Left lung (tissue), 10 donors: ENCODE measurements around the gene AFF1. TPM values are rescaled to one million over a fixed set of nuclear protein-coding genes. Genes with fewer than 3 reads are reported as not detected.

ENCODE experiments used
- ATAC-seq: fragments of 200-7000 bp; cut with Tn5 transposase; one replicate; pipeline ENCODE4 v1.9.1; 2020; ENCODE audit warnings: moderate library complexity
- DNase-seq, 4 donors: peaks; one replicate each; pipeline ENCODE4 v3.0.0-alpha.2; 2013 to 2020
- H3K27ac ChIP-seq, 2 donors: fragments of 200-600 bp; sonication (generic) in 1 of 2; one replicate each; pipeline versions ENCODE4 v1.5.0 to v1.8.0; 2020 to 2021
- H3K27me3 ChIP-seq, 2 donors: fragments of 200-600 bp; sonication (generic) in 1 of 2; one replicate each; pipeline versions ENCODE4 v1.5.0 to v1.8.0; 2020 to 2021
- H3K36me3 ChIP-seq, 2 donors: fragments of 200-600 bp; sonication (generic) in 1 of 2; one replicate each; pipeline versions ENCODE4 v1.5.0 to v1.8.0; 2020 to 2021
- H3K4me1 ChIP-seq, 2 donors: fragments of 200-600 bp; one replicate each; pipeline ENCODE4 v1.8.0; 2021
- H3K4me3 ChIP-seq, 2 donors: fragments of 200-600 bp; sonication (generic) in 1 of 2; one replicate each; pipeline versions ENCODE4 v1.5.0 to v1.8.0; 2020 to 2021; ENCODE audit warnings: mild to moderate bottlenecking in 1 of 2
- H3K9me3 ChIP-seq, 2 donors: fragments of 200-600 bp; sonication (generic) in 1 of 2; one replicate each; pipeline versions ENCODE4 v1.5.0 to v1.8.0; 2020 to 2021
- intact Hi-C, 2 donors: fragments of 100-400 bp; cut with DNase I; formaldehyde crosslinking; loops; one replicate each; pipeline versions ENCODE4 v1.11.2 to v1.14.2; 2022
- polyA plus RNA-seq, 6 donors: library from polyadenylated mRNA; unstranded; fragments of 120-200 nt; gene quantifications; one replicate each; pipeline ENCODE4 v1.2.1, GENCODE V29; 2013; ENCODE audit not compliant: insufficient read length in 6 of 6
- total RNA-seq, 2 donors: library from RNA; stranded (reverse); fragmentation: NEBNext Ultra II Directional; extraction: Animal tissue kit (Norgen Biotek cat#: 25700); gene quantifications; one replicate each; pipeline ENCODE4 v1.2.1, GENCODE V29; 2021
- TF ChIP-seq, protein P1 (sequence below), 2 donors: fragments of 200-600 bp; sonication (generic) in 1 of 2; IDR thresholded peaks; one replicate each; pipeline versions ENCODE4 v1.5.0 to v1.8.0; 2021; ENCODE audit warnings: antibody characterized with exemption in 2 of 2
- donor health status: DM: no; HTN: yes; CAD: no.
- donor health status: DM: no; HTN: no; CAD: no.

Gene AFF1
- total and polyA plus RNA-seq, 8 donors = 40.8 to 86.0 (median 48.1) TPM

DNA sequence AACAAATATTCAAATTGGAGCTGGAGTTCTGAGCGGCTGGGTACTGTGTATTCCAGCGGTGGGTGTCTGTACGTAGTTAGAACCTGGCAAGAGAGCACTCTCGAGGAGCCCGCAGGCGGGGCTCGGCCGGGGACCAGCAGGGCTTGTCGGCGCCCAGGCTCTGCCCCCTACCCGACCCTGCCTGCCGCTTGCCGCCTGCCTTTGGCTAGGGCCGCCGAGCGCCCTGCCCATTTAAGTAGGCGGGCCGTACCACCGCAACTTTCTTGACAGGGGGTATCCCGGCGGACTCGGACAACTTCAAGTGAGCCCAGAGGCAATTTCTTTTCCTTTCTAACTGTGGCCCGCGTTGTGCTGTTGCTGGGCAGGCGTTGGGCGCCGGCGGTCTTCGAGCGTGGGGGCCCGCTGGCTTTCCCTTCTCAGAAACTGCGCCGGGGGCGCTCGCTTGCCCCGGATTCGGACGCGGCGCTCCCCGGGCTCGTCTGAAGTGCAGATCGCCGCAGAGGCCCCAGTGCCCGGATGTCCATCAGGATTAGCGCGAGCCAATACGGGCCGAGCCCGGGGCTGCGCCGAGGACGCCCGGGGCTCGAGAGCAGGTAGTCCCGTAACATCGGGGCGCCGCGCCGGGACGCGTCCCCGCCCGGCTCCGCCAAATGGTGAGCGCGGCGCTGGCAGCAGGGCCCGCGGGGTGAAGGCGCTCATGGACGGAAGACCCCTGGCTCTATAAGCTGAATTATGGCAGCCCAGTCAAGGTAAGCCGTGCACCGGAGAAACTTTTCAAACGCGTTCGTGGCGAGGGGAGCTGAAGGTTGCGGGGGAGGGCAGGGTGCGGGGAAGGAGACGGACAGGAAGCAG is 72.1 kb downstream of the AFF1 start:
- H3K27ac ChIP-seq = peak overlapping the region; percentile 98
- TF ChIP-seq, protein P1, sequence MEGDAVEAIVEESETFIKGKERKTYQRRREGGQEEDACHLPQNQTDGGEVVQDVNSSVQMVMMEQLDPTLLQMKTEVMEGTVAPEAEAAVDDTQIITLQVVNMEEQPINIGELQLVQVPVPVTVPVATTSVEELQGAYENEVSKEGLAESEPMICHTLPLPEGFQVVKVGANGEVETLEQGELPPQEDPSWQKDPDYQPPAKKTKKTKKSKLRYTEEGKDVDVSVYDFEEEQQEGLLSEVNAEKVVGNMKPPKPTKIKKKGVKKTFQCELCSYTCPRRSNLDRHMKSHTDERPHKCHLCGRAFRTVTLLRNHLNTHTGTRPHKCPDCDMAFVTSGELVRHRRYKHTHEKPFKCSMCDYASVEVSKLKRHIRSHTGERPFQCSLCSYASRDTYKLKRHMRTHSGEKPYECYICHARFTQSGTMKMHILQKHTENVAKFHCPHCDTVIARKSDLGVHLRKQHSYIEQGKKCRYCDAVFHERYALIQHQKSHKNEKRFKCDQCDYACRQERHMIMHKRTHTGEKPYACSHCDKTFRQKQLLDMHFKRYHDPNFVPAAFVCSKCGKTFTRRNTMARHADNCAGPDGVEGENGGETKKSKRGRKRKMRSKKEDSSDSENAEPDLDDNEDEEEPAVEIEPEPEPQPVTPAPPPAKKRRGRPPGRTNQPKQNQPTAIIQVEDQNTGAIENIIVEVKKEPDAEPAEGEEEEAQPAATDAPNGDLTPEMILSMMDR (IDR thresholded peaks at IDR 0.05) = no peak
- intact Hi-C loops = loop anchor here in 1 of 2 donors (10.0 kb wide), 1 partner anchor 72 kb away; the partner anchor contains the start of gene AFF1
- H3K4me3 ChIP-seq = peak overlapping the region; percentile 54 to 75
- H3K4me1 ChIP-seq = peaks cover 25 to 55% of the 10 kb centered on the region in 2 donors
- H3K9me3 ChIP-seq = no peaks in the 10 kb centered on the region
- H3K27me3 ChIP-seq = no peaks in the 10 kb centered on the region
- DNase-seq (peak; percentile 94 to 97 (median 96)), ATAC-seq (peak; percentile 91)
- no peaks in the 10 kb centered on the region for H3K36me3 ChIP-seq

DNA sequence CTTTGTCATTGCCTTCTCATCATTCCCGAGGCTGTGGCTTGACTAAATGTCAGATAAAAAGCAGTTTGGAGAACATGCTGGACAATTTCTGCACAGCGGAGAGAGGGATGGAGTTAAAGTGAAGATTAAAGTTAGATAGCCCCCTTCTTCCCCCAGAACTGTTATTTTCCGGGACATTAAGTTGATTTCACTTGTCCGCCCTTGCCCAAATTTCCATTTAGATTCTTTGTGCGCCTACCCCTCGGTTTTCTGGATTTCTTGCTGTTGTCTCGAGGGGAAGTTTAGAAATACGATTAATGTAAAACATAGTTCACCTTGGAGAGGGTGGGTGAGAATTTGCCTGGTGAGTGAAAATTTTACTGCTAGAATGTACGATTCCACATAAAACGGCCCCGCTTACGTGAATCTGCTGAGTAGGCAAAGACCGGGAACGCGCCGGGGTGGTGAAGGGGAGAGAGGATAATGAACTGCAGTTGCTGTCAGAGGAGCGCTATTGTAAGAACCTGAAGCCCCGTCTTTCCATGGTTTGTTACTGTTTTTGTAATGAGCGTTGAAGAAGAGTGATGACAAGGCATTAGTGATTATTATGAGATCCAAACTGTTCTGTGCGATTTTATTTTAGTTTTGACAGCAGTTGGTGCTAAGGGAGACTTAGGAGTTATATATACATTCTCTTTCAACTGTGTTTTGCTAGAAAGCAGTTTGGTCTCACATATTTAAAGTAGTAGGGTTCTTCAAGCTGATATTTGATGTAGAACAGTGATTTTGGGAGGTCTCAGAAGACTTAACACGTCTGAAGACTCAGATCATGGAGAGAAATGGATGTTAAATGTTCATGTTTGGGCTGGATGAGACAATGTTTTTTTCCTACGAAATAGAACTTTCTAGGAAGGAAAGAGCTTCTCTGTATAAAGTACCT is 73.0 kb downstream of the AFF1 start:
- H3K9me3 ChIP-seq = no peaks in the 10 kb centered on the region
- H3K4me3 ChIP-seq = peak overlapping the region; percentile 54 to 75
- intact Hi-C loops = loop anchor here in 1 of 2 donors (10.0 kb wide), 1 partner anchor 73 kb away; the partner anchor contains the start of gene AFF1
- peak overlapping the region; percentile 98 for H3K27ac ChIP-seq
- H3K4me1 ChIP-seq = peaks cover 34 to 64% of the 10 kb centered on the region in 2 donors
- DNase-seq = peak in 3 of 4 donors; percentile 70 to 89 (median 70)
- H3K36me3 ChIP-seq = no peaks in the 10 kb centered on the region
- TF ChIP-seq, protein P1 (IDR thresholded peaks at IDR 0.05) = no peak
- no peaks in the 10 kb centered on the region for H3K27me3 ChIP-seq
- ATAC-seq = peak; percentile 33

DNA sequence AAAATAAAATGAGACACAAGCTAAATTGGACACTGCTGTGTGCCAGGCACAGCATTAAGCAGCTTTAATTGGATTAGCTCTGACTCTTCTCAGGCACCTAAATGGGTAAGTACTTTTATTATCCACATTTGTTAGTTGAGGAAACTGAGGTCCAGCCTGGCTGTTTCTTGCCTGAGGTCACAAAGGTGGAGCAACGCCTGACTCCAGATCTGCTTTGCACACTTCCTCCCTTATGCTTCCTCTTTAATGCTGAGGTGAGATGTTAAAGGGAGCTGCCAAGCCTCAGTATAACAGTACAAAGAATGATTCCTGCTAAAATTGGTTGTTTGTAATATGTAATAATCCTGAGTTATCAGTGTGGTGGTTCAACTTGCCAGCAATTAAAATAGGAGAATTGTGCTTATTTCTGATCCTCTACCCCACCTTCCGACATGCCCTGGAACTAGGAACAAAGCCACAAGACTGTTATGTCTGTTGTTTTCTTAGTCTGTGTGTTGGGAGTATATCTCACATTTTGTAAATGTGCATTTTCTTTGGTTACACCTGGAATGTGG is 74.4 kb downstream of the AFF1 start:
- peaks cover 43 to 77% of the 10 kb centered on the region in 2 donors for H3K4me1 ChIP-seq
- H3K27me3 ChIP-seq = no peaks in the 10 kb centered on the region
- peak overlapping the region in 1 of 2 donors; percentile 75 for H3K4me3 ChIP-seq
- ATAC-seq = no peak
- TF ChIP-seq, protein P1 (IDR thresholded peaks at IDR 0.05) = no peak
- DNase-seq = no peak
- no peaks in the 10 kb centered on the region for H3K36me3 ChIP-seq
- peak overlapping the region; percentile 21 to 98 for H3K27ac ChIP-seq
- no peaks in the 10 kb centered on the region for H3K9me3 ChIP-seq
- intact Hi-C loops = loop anchor here in 1 of 2 donors (10.0 kb wide), 1 partner anchor 74 kb away; the partner anchor contains the start of gene AFF1

DNA sequence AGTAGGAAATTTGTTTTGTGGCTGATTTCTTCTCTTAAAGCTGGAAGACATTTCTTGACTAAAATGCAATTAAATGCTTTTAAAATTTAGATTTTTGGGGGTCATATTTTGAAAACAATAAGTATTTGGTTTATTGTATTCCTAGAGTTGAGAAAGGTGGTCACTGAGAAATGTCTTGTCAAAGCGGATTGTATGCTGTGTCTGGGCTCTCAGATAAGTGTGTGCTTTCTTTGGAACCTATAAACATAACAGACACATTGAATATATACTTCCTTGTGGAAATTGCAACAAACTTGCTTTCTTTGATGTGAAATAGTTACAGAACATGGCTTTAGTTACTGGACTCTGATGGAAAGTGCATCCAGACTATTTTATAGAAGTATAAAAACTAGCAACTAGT is 75.4 kb downstream of the AFF1 start:
- H3K4me1 ChIP-seq = peaks cover 50 to 82% of the 10 kb centered on the region in 2 donors
- no peak for ATAC-seq
- TF ChIP-seq, protein P1 (IDR thresholded peaks at IDR 0.05) = no peak
- no peaks in the 10 kb centered on the region for H3K9me3 ChIP-seq
- H3K27ac ChIP-seq = peak overlapping the region in 1 of 2 donors; percentile 98
- H3K27me3 ChIP-seq = no peaks in the 10 kb centered on the region
- no peaks in the 10 kb centered on the region for H3K36me3 ChIP-seq
- no peak overlapping the region for H3K4me3 ChIP-seq
- DNase-seq = no peak
- intact Hi-C loops = no loop called here
